ENCODE measurements around the gene NTNG1.

GRCh38 chr1:107378866-107379265 is 238.0 kb downstream of the NTNG1 start:
- TF ChIP-seq EP300 (IDR thresholded peaks at IDR 0.05) (no peak), CTCF (IDR thresholded peaks at IDR 0.05) (no peak), POLR2AphosphoS5 (IDR thresholded peaks at IDR 0.05) (no peak), POLR2A (IDR thresholded peaks at IDR 0.05) (no peak)
